Stimulated activated naive CD4-positive, alpha-beta T cell treated with Interleukin-2 at 50 U/mL for 16 hours (primary cell): ENCODE results near the gene FERMT2.

Source experiments
- DNase-seq: peaks from one replicate; lab custom pipeline; 2025; lab: John Stamatoyannopoulos, UW

Gene FERMT2

GRCh38 chr14:52862632-52863333 lies 88.1 kb downstream of the FERMT2 start:
- no peak for DNase-seq

- DNase-seq, result no peak
Observed at GRCh38 chr14:52861403-52861802, 89.4 kb downstream of the FERMT2 start.

- DNase-seq, result no peak
Observed at GRCh38 chr14:52860910-52861309, 89.9 kb downstream of the FERMT2 start.

GRCh38 chr14:52860209-52860608 lies 90.6 kb downstream of the FERMT2 start:
- no peak for DNase-seq

GRCh38 chr14:52856139-52856538 lies 94.7 kb downstream of the FERMT2 start:
- no peak for DNase-seq

GRCh38 chr14:52853522-52853854 lies 97.4 kb downstream of the FERMT2 start:
- no peak for DNase-seq

GRCh38 chr14:52852810-52853521 lies 97.9 kb downstream of the FERMT2 start:
- no peak for DNase-seq

- no peak for DNase-seq
Observed at GRCh38 chr14:52850451-52850909, 100.4 kb downstream of the FERMT2 start.

- DNase-seq, result no peak
Observed at GRCh38 chr14:52848626-52849025, 102.2 kb downstream of the FERMT2 start.

- no peak for DNase-seq
Observed at GRCh38 chr14:52846591-52846990, 104.3 kb downstream of the FERMT2 start.

GRCh38 chr14:52845081-52845480 lies 105.8 kb downstream of the FERMT2 start:
- DNase-seq, result no peak

GRCh38 chr14:52844262-52845060 lies 106.4 kb downstream of the FERMT2 start:
- no peak for DNase-seq

- no peak for DNase-seq
Observed at GRCh38 chr14:52840877-52841276, 110.0 kb downstream of the FERMT2 start.

GRCh38 chr14:52837451-52837850 lies 113.4 kb downstream of the FERMT2 start:
- DNase-seq, result no peak

- DNase-seq, result no peak
Observed at GRCh38 chr14:52836063-52836462, 114.8 kb downstream of the FERMT2 start.

GRCh38 chr14:52835122-52835903 lies 115.5 kb downstream of the FERMT2 start:
- DNase-seq, result no peak

GRCh38 chr14:52834440-52834842 lies 116.4 kb downstream of the FERMT2 start:
- DNase-seq, result no peak

- DNase-seq, result no peak
Observed at GRCh38 chr14:52833891-52834290, 117.0 kb downstream of the FERMT2 start.

- DNase-seq, result no peak
Observed at GRCh38 chr14:52829527-52830185, 121.2 kb downstream of the FERMT2 start.

GRCh38 chr14:52827426-52827825 lies 123.4 kb downstream of the FERMT2 start:
- DNase-seq, result no peak

GRCh38 chr14:52825085-52825484 lies 125.8 kb downstream of the FERMT2 start:
- no peak for DNase-seq

GRCh38 chr14:52824462-52824861 lies 126.4 kb downstream of the FERMT2 start:
- DNase-seq, result no peak
